Measurements from ENCODE around the gene GIGYF1. TPM values are rescaled to one million over a fixed set of nuclear protein-coding genes. Genes with fewer than 3 reads are reported as not detected.

Gene GIGYF1
- polyA plus RNA-seq, 1 donor (not counting 4 experiments of a cell fraction or from before 2014, with no cell fraction given) = 4.0 TPM

DNA sequence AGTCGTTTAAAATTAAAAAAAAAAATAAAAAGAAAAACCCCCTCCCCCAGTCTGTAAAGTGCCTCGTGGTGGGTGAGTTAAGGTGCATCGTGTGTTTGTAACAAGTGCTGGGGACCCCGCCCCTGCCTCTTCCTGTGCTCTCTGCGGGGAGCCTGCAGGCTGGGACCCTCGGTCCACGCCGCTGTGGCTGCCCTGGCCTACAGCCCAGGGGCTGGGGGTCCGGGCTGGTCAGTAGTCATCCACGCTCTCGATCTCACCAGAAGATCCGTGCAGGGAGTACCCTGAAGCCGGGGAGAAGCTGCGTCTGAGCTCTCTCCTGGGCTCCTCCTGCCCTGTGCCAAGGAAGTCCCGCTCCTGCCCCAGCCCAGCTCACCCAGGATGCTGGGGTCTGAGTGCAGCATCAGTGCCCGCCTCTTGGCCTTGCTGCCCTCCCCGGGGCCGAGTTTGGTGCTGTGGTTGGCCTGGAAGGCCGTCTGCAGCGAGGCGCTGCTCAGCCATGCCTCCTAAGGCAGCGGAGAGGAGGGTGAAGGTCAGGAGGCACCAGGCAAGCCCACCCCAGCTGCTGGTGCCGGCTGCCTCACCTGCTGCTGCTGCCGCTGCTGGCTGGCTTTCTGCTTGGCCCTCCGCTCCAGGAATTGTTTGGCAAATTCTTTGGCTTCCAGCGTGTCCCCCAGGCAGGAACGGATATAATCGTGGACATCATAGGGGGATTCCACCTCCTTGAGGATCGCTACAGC lies 12.4 kb downstream of the GIGYF1 start:
- no peak overlapping the region for H3K27ac ChIP-seq (ENCODE audit: control insufficient read depth, insufficient read depth, low read length)
- no peaks in the 10 kb centered on the region for H3K27me3 ChIP-seq (ENCODE audit: control insufficient read depth, extremely low read depth, insufficient read depth, low read length)
- no peak overlapping the region for H3K4me3 ChIP-seq (ENCODE audit: control insufficient read depth in 2 of 3, extremely low read depth in 1 of 3, insufficient read depth in 2 of 3, low read depth in 1 of 3, low read length in 3 of 3)
- dilution Hi-C loops (cut with MboI; ENCODE audit: extremely low pct_ligation_motif_present, low sequenced_read_pairs) = no loop called here
- no peak for FAIRE-seq
- H3K9me1 ChIP-seq (ENCODE audit: control insufficient read depth, extremely low read depth, insufficient read depth, low read length) = no peaks in the 10 kb centered on the region
- H3K36me3 ChIP-seq (ENCODE audit: control insufficient read depth in 2 of 2, extremely low read depth in 1 of 2, insufficient read depth in 2 of 2, low read length in 2 of 2) = peaks cover 33 to 34% of the 10 kb centered on the region in 2 experiments
- peaks cover 15% of the 10 kb centered on the region for H3K79me2 ChIP-seq (ENCODE audit: control insufficient read depth, insufficient read depth, low read length)
- H2AFZ ChIP-seq (ENCODE audit: control insufficient read depth, low read length) = no peak overlapping the region
- no peak for TF ChIP-seq EZH2 (IDR thresholded peaks at IDR 0.05; ENCODE audit: low read length)
- TF ChIP-seq, protein P1, sequence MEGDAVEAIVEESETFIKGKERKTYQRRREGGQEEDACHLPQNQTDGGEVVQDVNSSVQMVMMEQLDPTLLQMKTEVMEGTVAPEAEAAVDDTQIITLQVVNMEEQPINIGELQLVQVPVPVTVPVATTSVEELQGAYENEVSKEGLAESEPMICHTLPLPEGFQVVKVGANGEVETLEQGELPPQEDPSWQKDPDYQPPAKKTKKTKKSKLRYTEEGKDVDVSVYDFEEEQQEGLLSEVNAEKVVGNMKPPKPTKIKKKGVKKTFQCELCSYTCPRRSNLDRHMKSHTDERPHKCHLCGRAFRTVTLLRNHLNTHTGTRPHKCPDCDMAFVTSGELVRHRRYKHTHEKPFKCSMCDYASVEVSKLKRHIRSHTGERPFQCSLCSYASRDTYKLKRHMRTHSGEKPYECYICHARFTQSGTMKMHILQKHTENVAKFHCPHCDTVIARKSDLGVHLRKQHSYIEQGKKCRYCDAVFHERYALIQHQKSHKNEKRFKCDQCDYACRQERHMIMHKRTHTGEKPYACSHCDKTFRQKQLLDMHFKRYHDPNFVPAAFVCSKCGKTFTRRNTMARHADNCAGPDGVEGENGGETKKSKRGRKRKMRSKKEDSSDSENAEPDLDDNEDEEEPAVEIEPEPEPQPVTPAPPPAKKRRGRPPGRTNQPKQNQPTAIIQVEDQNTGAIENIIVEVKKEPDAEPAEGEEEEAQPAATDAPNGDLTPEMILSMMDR (optimal IDR thresholded peaks at IDR 0.05 in 1 of 3, IDR thresholded peaks at IDR 0.05 in 1 of 3, conservative IDR thresholded peaks at IDR 0.05 in 1 of 3; ENCODE audit: extremely low read depth in 1 of 3, insufficient read depth in 2 of 3, low read length in 3 of 3) = no peak
- peaks cover 6% of the 10 kb centered on the region for H3K4me1 ChIP-seq (ENCODE audit: control insufficient read depth, extremely low read depth, insufficient read depth, low read length)
- H4K20me1 ChIP-seq (ENCODE audit: control insufficient read depth, extremely low read depth, insufficient read depth, low read length) = peaks cover 3% of the 10 kb centered on the region
- no peak overlapping the region for H3K4me2 ChIP-seq (ENCODE audit: control insufficient read depth, extremely low read depth, insufficient read depth, low read depth, low read length)
- no peak overlapping the region for H3K9ac ChIP-seq (ENCODE audit: control insufficient read depth, extremely low read depth, insufficient read depth, low read length)
- no peaks in the 10 kb centered on the region for H3K9me3 ChIP-seq (ENCODE audit: control insufficient read depth, low read depth, low read length)
- no peak for DNase-seq (ENCODE audit: low read depth, low spot score)

DNA sequence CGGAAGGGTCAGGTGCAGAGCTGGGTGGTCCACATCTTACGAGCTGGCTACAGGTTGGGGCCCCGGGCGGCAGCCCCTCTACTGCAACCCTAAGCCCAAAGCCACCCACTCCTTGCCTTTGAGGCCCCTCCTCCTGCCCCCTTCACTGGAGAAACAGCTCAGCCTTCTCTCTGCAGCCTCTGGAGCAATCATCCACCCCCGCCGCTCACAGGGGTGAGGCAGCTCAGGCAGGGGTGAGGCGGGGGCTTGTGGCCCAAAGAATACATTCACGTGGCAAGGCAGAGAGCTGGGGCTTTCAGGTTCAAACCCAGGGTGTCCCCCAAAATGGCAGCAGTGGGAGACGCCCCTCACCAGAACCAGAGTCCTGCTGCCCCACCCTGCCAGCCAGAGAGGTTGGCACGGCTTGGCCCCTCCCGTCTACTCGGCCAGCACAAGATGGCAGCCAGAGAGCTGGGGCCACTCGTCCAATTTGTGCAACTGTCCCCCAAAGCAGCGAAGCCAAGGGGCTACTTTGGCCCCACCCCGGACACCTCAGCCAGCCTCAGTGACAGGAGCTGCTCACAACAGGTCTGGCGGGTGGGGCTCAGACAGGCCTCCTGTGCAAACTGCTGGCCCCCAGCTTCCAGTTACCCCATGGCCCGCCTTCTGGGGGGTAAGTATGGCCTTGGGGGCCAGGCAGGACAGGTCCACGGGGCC lies 13.3 kb downstream of the GIGYF1 start:
- H3K9me3 ChIP-seq (ENCODE audit: control insufficient read depth, low read depth, low read length) = no peaks in the 10 kb centered on the region
- TF ChIP-seq EZH2 (IDR thresholded peaks at IDR 0.05; ENCODE audit: low read length) = no peak
- TF ChIP-seq, protein P1 (optimal IDR thresholded peaks at IDR 0.05 in 1 of 3, IDR thresholded peaks at IDR 0.05 in 1 of 3, conservative IDR thresholded peaks at IDR 0.05 in 1 of 3; ENCODE audit: extremely low read depth in 1 of 3, insufficient read depth in 2 of 3, low read length in 3 of 3) = no peak
- no peak overlapping the region for H3K4me2 ChIP-seq (ENCODE audit: control insufficient read depth, extremely low read depth, insufficient read depth, low read depth, low read length)
- DNase-seq (ENCODE audit: low read depth, low spot score) (no peak), FAIRE-seq (no peak)
- no peak overlapping the region for H2AFZ ChIP-seq (ENCODE audit: control insufficient read depth, low read length)
- no peaks in the 10 kb centered on the region for H3K27me3 ChIP-seq (ENCODE audit: control insufficient read depth, extremely low read depth, insufficient read depth, low read length)
- H3K9me1 ChIP-seq (ENCODE audit: control insufficient read depth, extremely low read depth, insufficient read depth, low read length) = no peaks in the 10 kb centered on the region
- H3K4me1 ChIP-seq (ENCODE audit: control insufficient read depth, extremely low read depth, insufficient read depth, low read length) = peaks cover 10% of the 10 kb centered on the region
- H3K9ac ChIP-seq (ENCODE audit: control insufficient read depth, extremely low read depth, insufficient read depth, low read length) = no peak overlapping the region
- dilution Hi-C loops (cut with MboI; ENCODE audit: extremely low pct_ligation_motif_present, low sequenced_read_pairs) = no loop called here
- peaks cover 19% of the 10 kb centered on the region for H3K79me2 ChIP-seq (ENCODE audit: control insufficient read depth, insufficient read depth, low read length)
- H3K36me3 ChIP-seq (ENCODE audit: control insufficient read depth in 2 of 2, extremely low read depth in 1 of 2, insufficient read depth in 2 of 2, low read length in 2 of 2) = peaks cover 35 to 36% of the 10 kb centered on the region in 2 experiments
- H3K4me3 ChIP-seq (ENCODE audit: control insufficient read depth in 2 of 3, extremely low read depth in 1 of 3, insufficient read depth in 2 of 3, low read depth in 1 of 3, low read length in 3 of 3) = no peak overlapping the region
- H4K20me1 ChIP-seq (ENCODE audit: control insufficient read depth, extremely low read depth, insufficient read depth, low read length) = peaks cover 3% of the 10 kb centered on the region
- no peak overlapping the region for H3K27ac ChIP-seq (ENCODE audit: control insufficient read depth, insufficient read depth, low read length)
